H7 (cell line): ENCODE data around the gene KITLG. TPM values are rescaled to one million over a fixed set of nuclear protein-coding genes. Genes with fewer than 3 reads are reported as not detected.
"Not testable (repeated sequence)": the region's sequence is repeated elsewhere in the genome, so short reads cannot be mapped to it uniquely, and the experiment has no call there.

Source experiments
- DNase-seq: peaks from one replicate; pipeline ENCODE4 v3.0.0; 2012
- H3K27me3 ChIP-seq: 2 replicates; pipeline ENCODE4 v1.6.0; 2011; ENCODE audit warnings: mild to moderate bottlenecking, low read length; ENCODE audit not compliant: control insufficient read depth, insufficient read depth
- H3K36me3 ChIP-seq: replicated peaks from 2 replicates; pipeline ENCODE4 v1.5.1; 2011; ENCODE audit warnings: low read length; ENCODE audit not compliant: control insufficient read depth, insufficient read depth
- H3K4me3 ChIP-seq: 2 replicates; pipeline ENCODE4 v1.5.1; 2011; ENCODE audit warnings: low read depth, mild to moderate bottlenecking, control low read depth, low read length, moderate library complexity; ENCODE audit not compliant: insufficient read depth
- total RNA-seq: library from RNA; depleted of rRNA; stranded (reverse); fragments of >200 nt; shearing (Covaris generic); gene quantifications from 2 replicates; pipeline ENCODE4 v1.2.3, GENCODE V29; 2014; rRNA removed

Gene KITLG, protein sequence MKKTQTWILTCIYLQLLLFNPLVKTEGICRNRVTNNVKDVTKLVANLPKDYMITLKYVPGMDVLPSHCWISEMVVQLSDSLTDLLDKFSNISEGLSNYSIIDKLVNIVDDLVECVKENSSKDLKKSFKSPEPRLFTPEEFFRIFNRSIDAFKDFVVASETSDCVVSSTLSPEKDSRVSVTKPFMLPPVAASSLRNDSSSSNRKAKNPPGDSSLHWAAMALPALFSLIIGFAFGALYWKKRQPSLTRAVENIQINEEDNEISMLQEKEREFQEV
- total RNA-seq, result 5.8 and 7.2 TPM in 2 replicates

DNA sequence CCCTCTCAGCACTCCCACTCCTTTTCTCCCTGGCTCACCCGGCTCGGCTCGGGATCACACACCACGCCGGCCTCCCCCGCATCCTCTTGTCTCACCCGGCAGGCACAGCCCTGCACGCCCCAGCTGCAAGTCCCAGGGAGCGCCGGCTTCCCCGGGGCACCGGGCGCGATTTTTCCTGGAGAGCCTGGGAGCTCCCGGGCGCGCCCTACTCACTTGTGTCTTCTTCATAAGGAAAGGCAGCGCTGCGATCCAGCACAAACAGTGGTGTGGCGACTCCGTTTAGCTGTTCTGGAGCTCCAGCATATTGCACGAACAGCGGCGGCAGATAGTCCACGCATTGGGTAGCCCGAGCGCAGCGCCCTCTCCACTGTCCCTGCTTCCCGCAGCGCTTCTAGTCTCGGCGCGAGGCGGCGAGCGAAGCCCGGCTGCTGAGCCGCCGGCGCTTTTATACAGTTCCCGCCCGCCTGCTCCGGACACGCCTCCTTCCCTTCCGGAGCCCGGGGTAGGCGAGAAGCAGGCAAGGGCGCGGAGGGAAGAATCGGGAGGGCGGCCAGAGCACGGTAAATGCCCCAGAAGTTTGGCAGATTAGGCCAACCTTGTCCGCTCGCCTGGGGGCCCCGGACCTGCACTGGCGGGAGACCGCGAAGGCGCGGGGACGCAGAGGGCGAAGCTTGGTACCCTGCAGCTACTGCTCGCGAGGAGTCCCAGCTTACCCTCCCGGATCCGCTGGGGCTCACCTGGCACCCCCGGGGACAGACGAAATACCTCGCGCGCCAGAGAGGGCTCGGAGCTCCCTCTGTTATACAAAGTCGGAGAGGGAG, at the start of gene KITLG:
Gene KITLG, minus strand, starts transcription at position 421 of the 821 bp plus-strand sequence. Its CDS starts 193 bp downstream, at position 228.
- DNase-seq, result peak; percentile 87
- Histone ChIP-seq H3K4me3 (peak within 1 kb of the TSS; percentile 72), H3K27me3 (no peaks in the 10 kb centered on the region; the same call in 1 of the 2 replicates), H3K36me3 (no peaks in the 10 kb centered on the region)

DNA sequence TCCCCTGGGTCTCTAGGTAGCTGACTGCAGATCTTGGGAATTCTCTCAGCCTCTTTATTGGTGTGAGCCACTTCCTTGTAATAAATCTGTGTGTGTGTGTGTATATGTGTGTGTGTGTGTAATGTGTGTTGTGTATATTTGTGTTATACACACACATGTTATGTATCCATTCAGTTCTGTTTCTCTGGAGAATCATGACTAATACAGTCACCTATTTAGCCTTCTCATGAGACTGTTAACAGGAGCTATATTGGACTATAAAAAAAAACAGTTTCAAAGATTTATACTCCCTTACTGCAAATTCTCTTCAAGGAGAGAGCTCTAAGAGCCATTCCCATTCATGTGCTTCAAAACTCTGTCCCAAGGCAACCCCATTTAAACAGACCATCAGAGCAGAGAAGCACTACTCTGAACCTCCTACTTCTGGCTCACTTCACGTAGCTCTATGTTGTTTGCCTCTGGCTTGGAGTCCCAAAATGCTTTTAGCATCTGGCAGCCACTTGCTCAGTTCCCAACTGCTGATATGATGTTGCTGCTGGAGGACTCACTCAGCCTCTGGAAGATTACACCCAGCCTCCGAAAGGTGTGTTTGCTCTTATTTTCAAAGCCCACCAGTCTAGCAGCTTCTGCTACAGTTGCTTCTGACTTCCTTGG, 48.7 kb upstream of the KITLG start:
- H3K4me3 ChIP-seq, result no peak overlapping the region
- no peaks in the 10 kb centered on the region for H3K36me3 ChIP-seq
- no peak for DNase-seq
- no peaks in the 10 kb centered on the region for H3K27me3 ChIP-seq

DNA sequence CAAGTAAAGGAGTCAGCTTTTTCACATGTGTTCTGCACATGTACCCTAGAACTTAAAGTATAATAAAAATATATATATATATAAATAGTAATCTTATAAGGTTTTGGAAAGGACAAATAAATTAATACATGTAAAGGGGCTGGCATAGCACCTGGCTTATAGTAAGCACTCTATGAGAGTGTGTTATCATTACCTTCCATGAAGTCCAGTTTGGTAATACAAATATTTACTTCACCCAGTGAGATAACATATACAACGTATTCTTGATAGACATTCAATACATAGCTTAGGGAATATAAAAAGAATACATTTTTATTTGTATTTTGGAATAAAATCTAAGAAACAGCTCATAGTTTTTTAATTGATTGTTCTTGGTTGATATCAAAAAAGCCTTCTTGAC, 47.8 kb upstream of the KITLG start:
- H3K36me3 ChIP-seq, H3K27me3 ChIP-seq, DNase-seq, H3K4me3 ChIP-seq: not testable (repeated sequence)

DNA sequence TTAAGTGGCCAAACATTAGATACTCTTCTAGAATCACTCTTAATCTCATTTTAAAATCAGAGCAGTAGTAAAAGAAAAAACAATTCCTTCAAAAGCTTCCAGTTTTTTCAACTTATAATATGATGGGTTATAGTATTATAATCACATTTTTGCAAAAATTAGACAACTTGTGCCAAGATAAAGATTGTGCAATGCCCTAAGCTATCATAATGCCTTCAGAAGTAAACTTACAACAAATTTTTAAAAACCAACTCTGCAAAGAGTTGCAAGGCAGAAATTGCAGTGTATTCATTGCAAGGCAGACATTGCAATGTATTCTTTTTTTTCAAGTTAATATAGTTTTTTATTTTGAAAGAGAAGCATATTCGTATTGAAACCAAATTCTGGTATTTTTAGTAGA, 47.2 kb upstream of the KITLG start:
- Histone ChIP-seq H3K36me3 (no peaks in the 10 kb centered on the region), H3K27me3 (no peaks in the 10 kb centered on the region), H3K4me3 (no peak overlapping the region)
- no peak for DNase-seq

DNA sequence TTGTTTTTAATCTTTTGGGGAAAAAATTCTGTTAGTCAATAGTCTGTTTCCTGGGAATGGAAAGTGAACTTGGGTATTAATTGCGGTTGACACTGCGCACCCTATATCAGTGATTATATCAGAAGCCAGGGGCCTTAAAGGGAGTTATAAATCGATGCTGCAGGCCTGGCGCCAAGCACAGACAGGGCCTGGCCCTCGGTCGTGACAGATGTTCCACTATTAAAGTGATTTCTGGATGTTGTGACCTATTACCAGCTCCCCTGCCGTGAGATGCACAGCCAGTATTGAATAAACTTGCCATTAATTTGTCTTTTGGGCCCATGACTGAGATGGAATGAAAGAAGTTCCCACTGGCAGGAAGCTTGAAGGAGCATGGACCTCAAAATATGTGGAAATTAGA, 45.1 kb upstream of the KITLG start:
- Histone ChIP-seq H3K27me3 (no peaks in the 10 kb centered on the region), H3K4me3 (no peak overlapping the region), H3K36me3 (no peaks in the 10 kb centered on the region)
- no peak for DNase-seq

DNA sequence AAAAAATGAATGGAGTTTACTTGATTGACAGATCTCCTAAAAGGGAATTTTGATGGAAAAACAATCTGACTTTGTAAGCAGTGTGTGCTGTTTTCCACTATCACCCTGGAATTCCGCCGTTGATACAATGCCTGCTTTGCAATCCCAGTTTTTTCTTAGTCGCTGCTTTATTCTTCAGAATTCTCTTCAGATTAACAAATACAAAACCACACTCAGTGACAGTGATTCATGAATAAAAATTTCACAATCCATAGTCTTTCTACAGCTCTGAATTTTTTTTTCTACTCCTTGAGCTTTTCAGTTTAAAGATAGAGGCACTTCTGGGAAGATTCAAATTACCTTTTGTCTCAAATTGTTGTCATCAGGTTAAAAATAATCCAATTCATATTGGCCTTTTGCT, 44.6 kb upstream of the KITLG start:
- no peak for DNase-seq
- H3K36me3 ChIP-seq, result no peaks in the 10 kb centered on the region
- H3K27me3 ChIP-seq, result no peaks in the 10 kb centered on the region
- no peak overlapping the region for H3K4me3 ChIP-seq

DNA sequence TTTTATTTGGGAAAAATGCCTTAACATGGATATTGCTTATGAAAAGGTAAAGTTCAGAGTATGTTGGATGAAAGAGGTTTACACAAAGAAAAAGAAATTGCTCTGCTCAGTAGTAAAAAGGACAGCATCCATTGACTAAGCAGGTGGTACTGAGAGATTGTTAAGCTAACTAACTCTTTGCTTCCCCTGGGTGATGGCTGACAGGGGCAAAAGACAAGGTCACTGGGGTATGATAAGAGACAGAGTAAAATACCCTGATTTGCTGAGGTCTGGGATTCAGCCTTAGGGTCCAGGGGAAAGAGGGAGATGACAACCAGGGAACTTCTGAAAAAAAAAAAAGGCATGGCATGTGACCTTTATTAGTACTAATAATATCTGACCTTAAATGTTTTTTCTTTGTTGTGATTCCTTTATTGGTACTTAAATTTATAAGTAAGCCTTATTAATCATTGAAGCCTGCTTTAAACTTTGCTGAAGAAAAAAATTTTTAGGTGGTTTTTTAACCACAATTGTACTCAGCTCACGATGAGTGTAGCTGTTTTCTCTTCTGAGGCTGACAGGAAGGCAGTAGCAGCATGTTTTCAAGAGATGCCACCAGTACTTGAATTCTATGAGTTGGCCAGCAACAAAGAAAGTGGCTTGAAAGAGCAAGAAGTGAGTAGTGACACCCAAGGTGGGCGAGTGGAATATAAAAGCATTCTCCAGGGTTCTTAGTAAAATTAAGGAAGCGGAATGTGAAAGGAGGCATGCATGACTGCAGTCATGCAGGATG, 43.7 kb upstream of the KITLG start:
- Histone ChIP-seq H3K36me3 (no peaks in the 10 kb centered on the region), H3K27me3 (no peaks in the 10 kb centered on the region), H3K4me3 (no peak overlapping the region)
- peak; percentile 11 for DNase-seq

DNA sequence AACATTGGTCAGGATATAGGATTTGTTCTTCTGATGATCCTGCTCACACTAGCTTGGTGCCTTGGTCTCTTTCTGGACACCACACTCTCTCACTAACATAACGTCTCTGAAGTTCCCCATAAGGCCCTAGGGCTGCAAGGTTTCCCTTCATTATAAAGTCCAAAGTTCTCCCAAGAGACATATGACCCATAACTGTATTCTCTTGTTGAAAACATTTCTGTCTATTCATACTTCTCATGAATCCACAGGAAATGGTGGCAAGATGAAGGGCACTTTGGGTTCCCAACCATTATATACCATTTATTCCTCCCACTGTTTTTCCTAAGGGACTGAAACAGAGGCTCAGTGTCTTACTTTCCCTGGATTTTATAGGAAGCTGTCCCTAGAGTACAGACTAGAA, 37.1 kb upstream of the KITLG start:
- Histone ChIP-seq H3K4me3 (no peak overlapping the region), H3K27me3 (no peaks in the 10 kb centered on the region), H3K36me3 (no peaks in the 10 kb centered on the region)
- no peak for DNase-seq

DNA sequence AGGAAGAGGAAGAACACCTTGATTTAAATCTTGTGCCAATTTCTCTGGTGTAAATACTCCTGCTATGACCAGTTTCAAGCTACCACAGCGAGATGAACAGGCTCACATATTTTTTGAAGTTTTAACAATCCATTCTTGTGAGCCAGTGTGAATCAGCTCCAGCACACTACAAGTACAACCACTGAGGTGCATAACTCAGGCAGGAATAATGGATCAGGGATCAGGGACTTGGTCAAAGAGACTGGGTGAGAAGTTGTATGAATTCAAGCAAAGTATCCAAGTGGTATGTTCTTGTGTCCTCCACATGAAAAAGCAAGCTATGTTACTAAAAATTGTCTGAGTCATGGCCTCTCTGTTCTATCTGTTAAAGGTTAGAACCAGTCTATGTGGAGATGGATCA, 35.2 kb upstream of the KITLG start:
- Histone ChIP-seq H3K4me3 (no peak overlapping the region), H3K36me3 (no peaks in the 10 kb centered on the region), H3K27me3 (no peaks in the 10 kb centered on the region)
- no peak for DNase-seq

DNA sequence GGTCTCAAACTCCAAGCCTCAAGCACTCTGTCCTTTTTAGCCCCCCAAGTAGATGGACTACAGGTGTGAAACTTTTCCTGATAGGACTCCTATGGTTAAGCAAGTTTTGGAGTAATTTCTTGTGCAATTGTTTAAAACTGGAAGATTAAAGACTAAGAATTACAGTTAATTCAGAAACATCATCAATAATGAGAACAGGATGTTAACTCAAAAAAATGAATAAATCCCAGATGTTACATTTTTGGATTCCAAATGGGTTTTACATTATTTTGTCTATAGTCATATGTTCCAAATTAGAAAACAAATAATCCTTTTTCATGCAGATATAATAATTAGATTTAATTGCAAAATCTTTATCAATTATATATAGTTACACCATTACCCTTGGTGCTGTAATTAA, 24.4 kb upstream of the KITLG start:
- Histone ChIP-seq H3K27me3 (no peaks in the 10 kb centered on the region), H3K36me3 (no peaks in the 10 kb centered on the region), H3K4me3 (no peak overlapping the region)
- DNase-seq, result no peak

DNA sequence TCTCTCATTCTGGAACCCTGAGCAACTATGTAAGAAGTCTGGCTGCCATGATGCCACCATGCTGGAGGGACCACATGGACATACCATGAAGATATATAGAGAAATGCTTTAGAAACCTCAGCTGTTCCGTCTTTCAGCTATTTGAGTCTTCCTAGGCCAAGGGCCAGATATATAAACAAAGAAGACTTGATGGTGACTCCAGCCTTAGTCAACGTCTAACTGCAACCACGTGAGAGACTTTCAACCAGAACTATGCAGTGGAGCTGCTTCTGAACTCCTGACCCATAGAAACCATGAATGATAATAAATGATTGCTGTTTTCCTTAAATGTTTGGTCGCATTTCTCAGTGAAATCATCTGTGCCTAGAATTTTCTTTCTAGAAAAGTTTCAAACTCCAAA, 20.0 kb upstream of the KITLG start:
- no peak overlapping the region for H3K4me3 ChIP-seq
- DNase-seq, result no peak
- no peaks in the 10 kb centered on the region for H3K36me3 ChIP-seq

DNA sequence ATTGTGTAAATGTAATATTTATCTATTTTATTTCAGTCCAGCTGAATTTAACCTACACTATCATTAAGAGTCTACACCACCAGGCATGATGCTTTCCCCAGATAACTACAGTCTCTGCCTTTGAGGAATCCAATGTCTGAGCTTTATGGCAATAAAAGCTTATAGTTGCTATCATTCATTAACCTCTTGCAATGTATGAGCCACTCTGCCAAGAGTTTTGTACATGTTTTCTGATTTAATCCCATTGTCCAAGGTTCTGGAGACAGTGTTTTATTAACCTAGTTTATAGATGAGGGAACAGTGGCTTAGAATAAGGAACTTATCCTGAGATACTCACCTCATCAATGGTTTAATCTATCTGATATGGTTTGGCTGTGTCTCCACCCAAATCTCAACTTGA, 17.1 kb upstream of the KITLG start:
- no peaks in the 10 kb centered on the region for H3K27me3 ChIP-seq
- no peak overlapping the region for H3K4me3 ChIP-seq
- H3K36me3 ChIP-seq, result no peaks in the 10 kb centered on the region
- DNase-seq, result no peak

More for the DNA sequence above, 20.0 kb upstream of the KITLG start:
- H3K27me3 ChIP-seq, result no peaks in the 10 kb centered on the region

DNA sequence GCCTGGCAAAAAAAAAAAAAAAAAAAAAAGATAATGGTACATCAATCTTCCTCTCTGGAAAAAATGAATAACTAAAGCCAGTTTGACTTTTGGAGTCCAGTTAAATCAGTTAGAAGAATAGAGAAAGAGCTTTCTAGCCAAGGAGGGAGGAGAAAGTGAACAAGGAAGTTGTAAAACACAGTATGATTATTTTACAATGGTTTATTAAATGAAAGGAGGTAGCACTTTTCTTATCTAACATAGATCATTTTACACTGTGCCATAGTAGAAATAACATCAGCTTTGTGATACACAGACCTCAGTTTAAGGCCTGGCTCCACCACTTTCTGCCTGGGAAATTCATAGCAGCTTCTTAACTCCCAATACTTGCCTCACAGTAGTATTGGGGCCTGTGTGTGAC, 15.4 kb upstream of the KITLG start:
- Histone ChIP-seq H3K4me3 (no peak overlapping the region), H3K27me3 (no peaks in the 10 kb centered on the region), H3K36me3 (no peaks in the 10 kb centered on the region)
- DNase-seq, result no peak

DNA sequence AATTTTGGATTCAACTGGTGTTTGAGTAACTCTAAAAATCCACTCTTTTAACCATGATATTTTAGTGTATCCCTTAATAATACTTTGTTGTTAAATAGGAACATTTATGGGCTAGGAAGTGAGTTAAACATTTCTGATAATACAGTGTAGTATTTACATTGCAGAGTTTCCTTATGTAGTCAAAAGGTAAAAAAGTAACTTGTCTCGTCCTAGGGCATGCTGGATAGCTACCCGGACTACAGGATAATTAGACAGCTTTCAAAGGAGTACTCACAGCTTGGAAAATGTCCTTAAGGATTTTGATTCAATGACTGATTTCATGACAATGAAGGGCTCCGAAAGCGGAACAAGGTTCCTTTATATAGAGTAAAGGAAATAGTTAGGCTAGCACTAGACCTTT, 14.5 kb upstream of the KITLG start:
- Histone ChIP-seq H3K36me3 (no peaks in the 10 kb centered on the region), H3K27me3 (no peaks in the 10 kb centered on the region), H3K4me3 (no peak overlapping the region)
- no peak for DNase-seq
